Endothelial cell of umbilical vein (primary cell): ENCODE results near the gene CEP128. TPM values are rescaled to one million over a fixed set of nuclear protein-coding genes. Genes with fewer than 3 reads are reported as not detected.

ENCODE experiments used
- BruUV-seq: library from RNA; stranded (reverse); fragments of 400-500 nt; replicated peaks from 2 replicates; lab custom pipeline; 2021; lab: Mats Ljungman, UMichigan
- CTCF ChIA-PET: fragments of 300-600, 350-600 bp; sonication (Branson Sonifier 250); formaldehyde crosslinking; loops from one replicate; lab custom pipeline; 2021; ENCODE audit warnings: antibody characterized with exemption, inconsistent platforms; lab: Charles Lee
- POLR2A ChIA-PET: fragments of 300-600, 350-600 bp; sonication (Branson Sonifier 250); formaldehyde crosslinking; loops from one replicate; lab custom pipeline; 2021; ENCODE audit warnings: antibody characterized with exemption, inconsistent platforms; lab: Charles Lee
- DNase-seq: peaks from one replicate; pipeline ENCODE4 v3.0.0-alpha.2; 2011; ENCODE audit warnings: low read depth, low spot score
- FAIRE-seq: peaks from 2 replicates; lab custom pipeline; 2011; peaks lifted over from hg19 to GRCh38; lab: Jason Lieb, UNC
- H2AFZ ChIP-seq: 2 replicates; pipeline ENCODE4 v1.6.0; 2012; ENCODE audit warnings: low read depth, low read length, control low read depth, inconsistent platforms
- H3K27ac ChIP-seq: 2 replicates; pipeline ENCODE4 v1.5.1; 2011; ENCODE audit warnings: low read depth, mild to moderate bottlenecking, control low read depth, low read length, moderate library complexity; ENCODE audit not compliant: insufficient read depth
- H3K27me3 ChIP-seq, 2 experiments: 2 replicates each; pipeline versions ENCODE4 v1.6.0 to v1.6.1; 2011; ENCODE audit warnings: low read length in 2 of 2, mixed read lengths in 1 of 2; ENCODE audit not compliant: control insufficient read depth in 2 of 2, insufficient read depth in 2 of 2
- H3K36me3 ChIP-seq, 2 experiments: 2 replicates in 1 of 2; 3 replicates in 1 of 2; pipeline ENCODE4 v1.5.1; 2011; ENCODE audit warnings: low read length in 2 of 2, mild to moderate bottlenecking in 1 of 2, moderate library complexity in 1 of 2; ENCODE audit not compliant: control insufficient read depth in 2 of 2, insufficient read depth in 2 of 2; ENCODE audit errors: extremely low read depth in 1 of 2
- H3K4me1 ChIP-seq: 3 replicates; pipeline ENCODE4 v1.5.1; 2011; ENCODE audit warnings: mild to moderate bottlenecking, low read length; ENCODE audit not compliant: control insufficient read depth, insufficient read depth; ENCODE audit errors: extremely low read depth
- H3K4me2 ChIP-seq: 2 replicates; pipeline ENCODE4 v1.6.1; 2011; ENCODE audit warnings: low read length, control low read depth, mixed read lengths; ENCODE audit not compliant: insufficient read depth
- H3K4me3 ChIP-seq, 3 experiments: fragments of 200-600 bp in 1 of 3; sonication (generic), shearing (Covaris generic) in 1 of 3; replicated peaks in 1 of 3; 2 replicates each; pipeline ENCODE4 v1.5.1; 2011 to 2016; ENCODE audit warnings: control low read depth in 3 of 3, low read length in 3 of 3, mild to moderate bottlenecking in 2 of 3, inconsistent platforms in 1 of 3, low read depth in 1 of 3, moderate library complexity in 1 of 3; ENCODE audit not compliant: insufficient read depth in 1 of 3
- H3K79me2 ChIP-seq: 2 replicates; pipeline ENCODE4 v1.6.0; 2012; ENCODE audit warnings: low read length, inconsistent platforms; ENCODE audit not compliant: control insufficient read depth, insufficient read depth
- H3K9ac ChIP-seq: replicated peaks from 2 replicates; pipeline ENCODE3; 2011; ENCODE audit warnings: low read length, control low read depth; ENCODE audit not compliant: insufficient read depth; ENCODE audit errors: extremely low read depth
- H3K9me1 ChIP-seq: replicated peaks from 3 replicates; pipeline ENCODE4 v1.6.0; 2011; ENCODE audit warnings: mild to moderate bottlenecking, low read length; ENCODE audit not compliant: control insufficient read depth, insufficient read depth; ENCODE audit errors: extremely low read depth
- H3K9me3 ChIP-seq: replicated peaks from 2 replicates; pipeline ENCODE4 v1.5.1; 2012; ENCODE audit warnings: low read length, inconsistent platforms; ENCODE audit not compliant: control insufficient read depth, insufficient read depth
- H4K20me1 ChIP-seq: replicated peaks from 2 replicates; pipeline ENCODE3; 2011; ENCODE audit warnings: mild to moderate bottlenecking, low read length; ENCODE audit not compliant: control insufficient read depth, insufficient read depth; ENCODE audit errors: extremely low read depth
- EZH2 ChIP-seq: IDR thresholded peaks from 2 replicates; pipeline ENCODE4 v1.6.1; 2012; ENCODE audit warnings: borderline replicate concordance, low read depth, mild to moderate bottlenecking, moderate library complexity, low read length, inconsistent platforms; ENCODE audit not compliant: severe bottlenecking
- FOS ChIP-seq: IDR thresholded peaks from 2 replicates; pipeline ENCODE4 v1.6.1; 2011; ENCODE audit warnings: mild to moderate bottlenecking, low read length, moderate library complexity, borderline replicate concordance; ENCODE audit not compliant: insufficient read depth
- GATA2 ChIP-seq: IDR thresholded peaks from 2 replicates; pipeline ENCODE4 v1.7.0; 2011; ENCODE audit warnings: low read depth, mild to moderate bottlenecking, moderate library complexity, mixed read lengths, low read length; ENCODE audit not compliant: insufficient read length, insufficient read depth
- JUN ChIP-seq: IDR thresholded peaks from 2 replicates; pipeline ENCODE4 v1.6.1; 2011; ENCODE audit warnings: borderline replicate concordance, low read depth; ENCODE audit not compliant: insufficient read length, insufficient read depth
- MYC ChIP-seq: IDR thresholded peaks from one replicate; pipeline ENCODE4 v1.6.1; 2011; ENCODE audit warnings: mild to moderate bottlenecking, low read depth, low read length
- POLR2A ChIP-seq: IDR thresholded peaks from 2 replicates; pipeline ENCODE4 v1.6.1; 2012; ENCODE audit warnings: low read depth, mild to moderate bottlenecking, control low read depth, low read length
- POLR2AphosphoS5 ChIP-seq: IDR thresholded peaks from 2 replicates; pipeline ENCODE4 v1.6.1; 2012; ENCODE audit warnings: low read depth, mild to moderate bottlenecking, control low read depth, low read length, moderate library complexity; ENCODE audit not compliant: insufficient read depth
- dilution Hi-C: fragments of 300-500 bp; cut with MboI; formaldehyde crosslinking; loops from one replicate; pipeline ENCODE4 v1.15.0; 2019; ENCODE audit warnings: low sequenced_read_pairs; ENCODE audit not compliant: extremely low pct_ligation_motif_present
- intact Hi-C: fragments of 100-400 bp; cut with micrococcal nuclease; formaldehyde crosslinking; loops from one replicate; pipeline ENCODE4 v1.10.0; 2022
- polyA plus RNA-seq, 4 experiments: library from polyadenylated mRNA; depleted of rRNA in 3 of 4; stranded (reverse) in 3 of 4; unstranded in 1 of 4; fragments of >200 nt; gene quantifications; 2 replicates each; pipeline versions ENCODE4 v1.2.1 to v1.2.3, GENCODE V29; 2011 to 2012; ENCODE audit warnings: missing spikeins in 1 of 4
- total RNA-seq: library from RNA; stranded (reverse); gene quantifications from 2 replicates; pipeline ENCODE4 v1.2.3, GENCODE V29; 2021
- TF ChIP-seq, protein P1 (sequence below): IDR thresholded peaks from 2 replicates; pipeline ENCODE4 v1.6.1; 2011; ENCODE audit not compliant: insufficient read depth, insufficient read length
- TF ChIP-seq, protein P2 (sequence below), 2 donors: IDR thresholded peaks; 1 replicate in 1 of 2; 2 replicates in 1 of 2; pipeline ENCODE4 v1.5.1; 2011; ENCODE audit warnings: low read length in 2 of 2, mild to moderate bottlenecking in 2 of 2, moderate library complexity in 2 of 2, control low read depth in 1 of 2, inconsistent platforms in 1 of 2, low read depth in 1 of 2; ENCODE audit not compliant: insufficient read depth in 1 of 2; ENCODE audit errors: extremely low read depth in 1 of 2

CEP128 gene
- total and polyA plus RNA-seq, 2 donors (not counting 3 experiments of a cell fraction or from before 2014, with no cell fraction given), result 0.91 to 23.7 TPM

DNA sequence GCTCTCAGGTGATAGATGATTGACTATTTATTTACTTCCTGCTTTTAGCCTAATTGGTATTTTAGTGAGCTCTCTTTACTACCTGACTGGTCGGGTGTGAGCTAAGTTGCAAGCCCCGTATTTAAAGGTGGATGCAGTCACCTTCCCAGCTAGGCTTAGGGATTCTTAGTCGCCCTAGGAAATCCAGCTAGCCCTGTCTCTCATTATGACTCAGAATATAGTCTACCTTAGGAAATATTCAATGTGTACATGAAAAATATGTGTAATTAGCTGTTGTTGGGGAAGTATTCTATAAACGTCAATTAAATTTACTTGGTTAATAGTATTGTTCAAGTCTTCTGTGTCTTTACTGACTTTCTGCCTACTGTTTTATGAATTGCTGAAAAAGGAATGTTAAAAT lies 423.4 kb downstream of the CEP128 start:
- H3K4me1 ChIP-seq, result no peaks in the 10 kb centered on the region
- no peaks in the 10 kb centered on the region for H3K9me3 ChIP-seq
- POLR2A ChIA-PET, result no interaction called here
- H2AFZ ChIP-seq, result no peak overlapping the region
- dilution Hi-C loops (no loop called here), intact Hi-C loops (no loop called here)
- H3K9ac ChIP-seq, result no peak overlapping the region
- no peak overlapping the region for H3K27ac ChIP-seq
- H4K20me1 ChIP-seq, result no peaks in the 10 kb centered on the region
- no peaks in the 10 kb centered on the region for H3K36me3 ChIP-seq
- CTCF ChIA-PET, result interaction anchor here (1.5 kb wide), 1 partner anchor 11 kb away, joined by 3 read pairs; no protein-coding TSS in a partner anchor
- DNase-seq (no peak), FAIRE-seq (no peak)
- TF ChIP-seq POLR2A, result no peak
- no peak for TF ChIP-seq POLR2AphosphoS5
- TF ChIP-seq FOS, result no peak
- TF ChIP-seq, protein P1, sequence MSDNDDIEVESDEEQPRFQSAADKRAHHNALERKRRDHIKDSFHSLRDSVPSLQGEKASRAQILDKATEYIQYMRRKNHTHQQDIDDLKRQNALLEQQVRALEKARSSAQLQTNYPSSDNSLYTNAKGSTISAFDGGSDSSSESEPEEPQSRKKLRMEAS, result no peak
- TF ChIP-seq EZH2, result no peak
- no peak for TF ChIP-seq GATA2
- TF ChIP-seq, protein P2, sequence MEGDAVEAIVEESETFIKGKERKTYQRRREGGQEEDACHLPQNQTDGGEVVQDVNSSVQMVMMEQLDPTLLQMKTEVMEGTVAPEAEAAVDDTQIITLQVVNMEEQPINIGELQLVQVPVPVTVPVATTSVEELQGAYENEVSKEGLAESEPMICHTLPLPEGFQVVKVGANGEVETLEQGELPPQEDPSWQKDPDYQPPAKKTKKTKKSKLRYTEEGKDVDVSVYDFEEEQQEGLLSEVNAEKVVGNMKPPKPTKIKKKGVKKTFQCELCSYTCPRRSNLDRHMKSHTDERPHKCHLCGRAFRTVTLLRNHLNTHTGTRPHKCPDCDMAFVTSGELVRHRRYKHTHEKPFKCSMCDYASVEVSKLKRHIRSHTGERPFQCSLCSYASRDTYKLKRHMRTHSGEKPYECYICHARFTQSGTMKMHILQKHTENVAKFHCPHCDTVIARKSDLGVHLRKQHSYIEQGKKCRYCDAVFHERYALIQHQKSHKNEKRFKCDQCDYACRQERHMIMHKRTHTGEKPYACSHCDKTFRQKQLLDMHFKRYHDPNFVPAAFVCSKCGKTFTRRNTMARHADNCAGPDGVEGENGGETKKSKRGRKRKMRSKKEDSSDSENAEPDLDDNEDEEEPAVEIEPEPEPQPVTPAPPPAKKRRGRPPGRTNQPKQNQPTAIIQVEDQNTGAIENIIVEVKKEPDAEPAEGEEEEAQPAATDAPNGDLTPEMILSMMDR (IDR thresholded peaks at IDR 0.05; ENCODE audit: extremely low read depth in 1 of 2, insufficient read depth in 1 of 2, low read depth in 1 of 2, low read length in 2 of 2), result no peak
- TF ChIP-seq JUN, result no peak
- TF ChIP-seq MYC, result no peak
- no TSS peak for BruUV-seq
- H3K27me3 ChIP-seq, result no peaks in the 10 kb centered on the region
- no peak overlapping the region for H3K4me3 ChIP-seq
- H3K79me2 ChIP-seq, result no peaks in the 10 kb centered on the region
- no peaks in the 10 kb centered on the region for H3K9me1 ChIP-seq
- H3K4me2 ChIP-seq, result no peak overlapping the region
